Natural killer cell (primary cell): ENCODE results near the gene CLDND1. TPM values are rescaled to one million over a fixed set of nuclear protein-coding genes. Genes with fewer than 3 reads are reported as not detected.

Source experiments
- ATAC-seq, 3 donors: fragments of 150-1000 bp in 2 of 3; fragments of 200-7000 bp in 1 of 3; cut with Tn5 transposase; 1 replicate in 1 of 3; 2 replicates in 2 of 3; pipeline ENCODE4 v1.10.0; 2021; ENCODE audit warnings: mild to moderate bottlenecking in 2 of 3, moderate library complexity in 2 of 3
- DNase-seq, 2 donors: peaks; one replicate each; pipeline versions ENCODE4 v3.0.0 to v3.0.0-alpha.2; 2013 to 2021; ENCODE audit warnings: mixed read lengths in 1 of 2
- H3K27ac ChIP-seq: one replicate; pipeline ENCODE4 v1.5.1; 2013; ENCODE audit warnings: mild to moderate bottlenecking, low read length
- H3K27me3 ChIP-seq: one replicate; pipeline ENCODE4 v1.6.1; 2013; ENCODE audit warnings: low read length; ENCODE audit not compliant: control insufficient read depth, insufficient read depth
- H3K36me3 ChIP-seq: one replicate; pipeline ENCODE4 v1.6.1; 2013; ENCODE audit warnings: low read length; ENCODE audit not compliant: control insufficient read depth, insufficient read depth
- H3K4me1 ChIP-seq: one replicate; pipeline ENCODE4 v1.6.1; 2013; ENCODE audit warnings: low read length; ENCODE audit not compliant: control insufficient read depth, insufficient read depth
- H3K4me3 ChIP-seq: one replicate; pipeline ENCODE4 v1.5.1; 2013; ENCODE audit warnings: low read length
- H3K9me3 ChIP-seq: one replicate; pipeline ENCODE4 v1.6.1; 2013; ENCODE audit warnings: low read length; ENCODE audit not compliant: control insufficient read depth, insufficient read depth
- H3K27ac Mint-ChIP-seq, 2 donors: one replicate each; pipeline ENCODE4 v1.8.0; 2022; ENCODE audit warnings: mild to moderate bottlenecking in 2 of 2, mixed read lengths in 2 of 2, moderate library complexity in 1 of 2
- H3K27me3 Mint-ChIP-seq, 2 donors: one replicate each; pipeline ENCODE4 v1.8.0; 2022; ENCODE audit warnings: low read depth in 2 of 2, mixed read lengths in 2 of 2
- H3K36me3 Mint-ChIP-seq: one replicate; pipeline ENCODE4 v1.8.0; 2022; ENCODE audit warnings: mixed read lengths
- H3K4me1 Mint-ChIP-seq, 2 donors: one replicate each; pipeline ENCODE4 v1.8.0; 2022; ENCODE audit warnings: mixed read lengths in 2 of 2
- H3K4me3 Mint-ChIP-seq: one replicate; pipeline ENCODE4 v1.8.0; 2022; ENCODE audit warnings: mild to moderate bottlenecking, moderate library complexity, mixed read lengths
- H3K9me3 Mint-ChIP-seq, 2 donors: one replicate each; pipeline ENCODE4 v1.8.0; 2022; ENCODE audit warnings: mixed read lengths in 2 of 2
- WGBS: methylation state at CpG from one replicate; pipeline ENCODE4 v1.1.7; 2013; ENCODE audit warnings: missing lambda C conversion rate; ENCODE audit not compliant: insufficient coverage; 5-methylcytosine and 5-hydroxymethylcytosine counted together
- intact Hi-C: fragments of 100-400 bp; cut with micrococcal nuclease; formaldehyde crosslinking; loops from one replicate; pipeline ENCODE4 v1.14.2; 2022
- total RNA-seq, 4 donors: library from RNA; stranded (reverse); fragments of 120-200 nt in 1 of 4; gene quantifications; one replicate each; pipeline versions ENCODE4 v1.2.3 to v1.2.4, GENCODE V29; 2013 to 2022
- TF ChIP-seq, protein P1 (sequence below): fragments of 200-600 bp; IDR thresholded peaks from one replicate; pipeline ENCODE4 v1.8.0; 2022; ENCODE audit warnings: antibody characterized with exemption

CLDND1 gene
- 100 to 1,000 TPM; 175 to 220 (median 219) TPM for total RNA-seq
- total RNA-seq (2013): 192 TPM

DNA sequence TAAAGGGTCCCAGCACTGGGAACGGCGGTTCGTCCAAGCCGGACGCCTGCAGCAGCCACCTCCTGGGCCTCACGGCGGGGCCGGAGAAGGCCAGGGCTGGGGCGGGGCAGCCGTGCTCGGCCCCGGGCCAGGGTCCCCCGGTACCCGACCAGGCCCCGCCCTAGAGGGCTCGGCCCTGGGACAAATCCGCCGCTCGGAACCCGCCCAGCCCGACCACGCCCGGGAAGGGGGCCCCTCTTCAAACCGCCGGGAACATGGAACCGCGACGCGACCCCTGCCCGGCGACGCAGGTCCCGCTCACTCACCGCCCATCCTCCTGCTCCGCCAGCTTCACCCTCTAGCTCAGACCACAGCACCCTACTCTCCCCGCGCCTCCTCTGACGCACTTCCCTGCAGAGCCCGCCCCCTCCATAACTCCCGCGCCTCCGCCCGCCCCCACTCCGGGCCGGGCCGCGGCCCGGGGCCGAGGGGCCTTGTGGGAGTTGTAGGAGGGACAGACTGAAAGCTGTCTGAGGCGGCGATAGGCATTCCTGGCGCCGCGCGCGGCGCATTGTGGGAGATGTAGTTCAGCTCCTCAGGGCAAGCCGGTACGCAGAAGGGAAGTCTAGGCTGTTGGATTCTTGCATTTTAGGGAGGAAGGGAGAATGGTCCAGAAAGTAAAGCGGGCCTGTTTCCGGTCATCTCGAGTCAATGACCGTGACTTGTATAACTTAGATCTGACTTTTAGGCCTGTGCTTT is at the start of gene CLDND1:
CLDND1 (minus strand) TSS at position 359 of the 738 bp plus-strand sequence. CDS start 1,478 bp downstream, outside the sequence.
- Histone ChIP-seq H3K27me3 (no peaks in the 10 kb centered on the region), H3K9me3 (no peaks in the 10 kb centered on the region), H3K4me3 (peak within 1 kb of the TSS; percentile 69), H3K36me3 (peaks cover 31% of the 10 kb centered on the region), H3K27ac (peak within 1 kb of the TSS; percentile 87), H3K4me1 (peaks cover 15% of the 10 kb centered on the region)
- Mint-ChIP-seq H3K27me3 (no peaks in the 10 kb centered on the region), H3K36me3 (no peaks in the 10 kb centered on the region), H3K27ac (peak within 1 kb of the TSS; percentile 51 to 86), H3K4me3 (peak within 1 kb of the TSS; percentile 92), H3K9me3 (no peaks in the 10 kb centered on the region), H3K4me1 (peaks cover 58 to 60% of the 10 kb centered on the region in 2 donors)
- TF ChIP-seq, protein P1, sequence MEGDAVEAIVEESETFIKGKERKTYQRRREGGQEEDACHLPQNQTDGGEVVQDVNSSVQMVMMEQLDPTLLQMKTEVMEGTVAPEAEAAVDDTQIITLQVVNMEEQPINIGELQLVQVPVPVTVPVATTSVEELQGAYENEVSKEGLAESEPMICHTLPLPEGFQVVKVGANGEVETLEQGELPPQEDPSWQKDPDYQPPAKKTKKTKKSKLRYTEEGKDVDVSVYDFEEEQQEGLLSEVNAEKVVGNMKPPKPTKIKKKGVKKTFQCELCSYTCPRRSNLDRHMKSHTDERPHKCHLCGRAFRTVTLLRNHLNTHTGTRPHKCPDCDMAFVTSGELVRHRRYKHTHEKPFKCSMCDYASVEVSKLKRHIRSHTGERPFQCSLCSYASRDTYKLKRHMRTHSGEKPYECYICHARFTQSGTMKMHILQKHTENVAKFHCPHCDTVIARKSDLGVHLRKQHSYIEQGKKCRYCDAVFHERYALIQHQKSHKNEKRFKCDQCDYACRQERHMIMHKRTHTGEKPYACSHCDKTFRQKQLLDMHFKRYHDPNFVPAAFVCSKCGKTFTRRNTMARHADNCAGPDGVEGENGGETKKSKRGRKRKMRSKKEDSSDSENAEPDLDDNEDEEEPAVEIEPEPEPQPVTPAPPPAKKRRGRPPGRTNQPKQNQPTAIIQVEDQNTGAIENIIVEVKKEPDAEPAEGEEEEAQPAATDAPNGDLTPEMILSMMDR: no peak
- intact Hi-C loops: loop anchor here (1.0 to 5.0 kb wide), 5 partner anchors 41 to 1740 kb away; partner anchors contain the start of genes ARL6, CPOX and TBC1D23
- under 1% methylated on average over 57 of the region's 63 CpGs for WGBS
- ATAC-seq (peak; percentile 94 to 100 (median 96)), DNase-seq (peak; percentile 88 to 96)

DNA sequence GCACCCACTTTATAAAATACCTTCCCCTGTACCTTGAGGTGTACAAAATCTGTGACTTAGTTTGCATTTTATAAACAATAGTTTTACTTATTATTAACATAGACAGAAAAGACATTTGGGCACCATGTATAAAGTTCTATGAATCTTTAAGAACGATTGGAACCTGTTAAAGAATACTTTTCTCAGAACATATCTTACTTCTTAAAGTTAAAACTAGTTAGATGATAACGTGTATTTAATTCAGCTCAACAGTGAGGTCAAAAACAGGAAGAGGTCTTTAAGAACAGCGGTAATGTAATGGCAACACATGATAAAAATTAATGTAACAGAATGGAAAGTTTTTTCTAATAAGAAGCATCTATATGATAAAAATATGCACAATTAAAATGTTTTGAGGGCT is 45.7 kb upstream of the CLDND1 start:
- Histone ChIP-seq H3K27ac (peak overlapping the region; percentile 89), H3K36me3 (no peaks in the 10 kb centered on the region), H3K4me1 (peaks cover 31% of the 10 kb centered on the region), H3K27me3 (no peaks in the 10 kb centered on the region), H3K9me3 (no peaks in the 10 kb centered on the region), H3K4me3 (no peak overlapping the region)
- peak overlapping the region; percentile 90 to 91 for H3K27ac Mint-ChIP-seq
- H3K36me3 Mint-ChIP-seq: no peaks in the 10 kb centered on the region
- no peaks in the 10 kb centered on the region for H3K27me3 Mint-ChIP-seq
- WGBS: no CpG with 5 or more reads among the region's 3 CpGs
- no peak for DNase-seq
- no peak for ATAC-seq
- peaks cover 61 to 63% of the 10 kb centered on the region in 2 donors for H3K4me1 Mint-ChIP-seq
- TF ChIP-seq, protein P1: no peak
- peak overlapping the region; percentile 76 for H3K4me3 Mint-ChIP-seq
- intact Hi-C loops: no loop called here
- no peaks in the 10 kb centered on the region for H3K9me3 Mint-ChIP-seq

DNA sequence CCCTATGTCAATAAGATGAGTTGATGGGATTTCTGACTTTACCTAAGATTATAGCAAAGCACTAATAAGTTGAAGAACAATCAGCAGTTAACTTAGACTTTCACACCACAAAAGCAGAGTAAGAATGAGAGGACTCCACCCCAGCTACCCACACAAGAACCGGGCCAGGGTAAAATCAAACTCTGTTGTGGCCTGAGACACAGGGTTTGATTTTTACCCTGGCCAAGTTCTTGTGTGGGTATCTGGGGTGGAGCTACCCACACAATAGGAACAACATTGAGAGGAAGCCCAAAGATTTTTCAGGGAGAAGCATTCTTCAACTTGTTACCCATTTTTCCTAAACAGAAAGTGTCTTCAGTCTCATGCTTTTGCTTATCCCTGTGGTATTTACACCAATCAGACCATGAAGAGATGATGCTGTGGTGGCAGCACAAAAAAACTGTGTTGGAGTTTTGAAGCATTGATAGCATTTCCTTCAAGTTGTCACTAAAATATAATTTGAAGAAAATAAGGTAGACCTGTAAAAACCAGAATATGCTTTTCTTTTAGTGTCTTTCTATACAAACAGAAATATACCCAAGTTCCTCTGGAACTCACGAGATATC is 45.1 kb upstream of the CLDND1 start:
- TF ChIP-seq, protein P1: no peak
- no peaks in the 10 kb centered on the region for H3K27me3 ChIP-seq
- H3K27ac ChIP-seq: peak overlapping the region; percentile 89
- H3K4me3 ChIP-seq: no peak overlapping the region
- H3K4me1 ChIP-seq: peaks cover 38% of the 10 kb centered on the region
- H3K36me3 Mint-ChIP-seq: no peaks in the 10 kb centered on the region
- no peaks in the 10 kb centered on the region for H3K9me3 ChIP-seq
- DNase-seq: peak; percentile 18 to 52
- H3K36me3 ChIP-seq: no peaks in the 10 kb centered on the region
- H3K9me3 Mint-ChIP-seq: no peaks in the 10 kb centered on the region
- intact Hi-C loops: no loop called here
- peak overlapping the region; percentile 78 for H3K4me3 Mint-ChIP-seq
- H3K27ac Mint-ChIP-seq: peak overlapping the region; percentile 90 to 91
- peak in 2 of 3 donors; percentile 29 to 40 for ATAC-seq
- H3K27me3 Mint-ChIP-seq: no peaks in the 10 kb centered on the region
- WGBS: 38% methylated on average over 1 of the region's 2 CpGs
- H3K4me1 Mint-ChIP-seq: peaks cover 64 to 66% of the 10 kb centered on the region in 2 donors
